Skeletal muscle satellite cell (primary cell): ENCODE data around the gene JPT1. TPM values are rescaled to one million over a fixed set of nuclear protein-coding genes. Genes with fewer than 3 reads are reported as not detected.

ENCODE experiments used
- small RNA-seq: library from RNA; depleted of rRNA; stranded (forward); fragments of <200 nt; gene quantifications from one replicate; pipeline ENCODE3, GENCODE V24; 2012

JPT1 gene

Small RNAs within 50 kb of the gene (small RNA-seq; reads per million reads assigned to genes)
- gene RF00019 = not detected
